Erythroblast (primary cell): ENCODE data around the gene SOX18.

Experiments
- GATA1 ChIP-seq: IDR thresholded peaks from 2 replicates; pipeline ENCODE4 v1.6.1; 2011; ENCODE audit warnings: low read depth, mild to moderate bottlenecking, control low read depth, low read length, moderate library complexity
- POLR2A ChIP-seq: IDR thresholded peaks from 2 replicates; pipeline ENCODE4 v1.6.1; 2011; ENCODE audit warnings: mild to moderate bottlenecking, low read length

- TF ChIP-seq POLR2A (no peak), GATA1 (no peak)
Measured at GRCh38 chr20:64058536-64058935, 9.1 kb upstream of the SOX18 start.
